Neural cell (in vitro differentiated cells): ENCODE data around the gene HMOX2. TPM values are rescaled to one million over a fixed set of nuclear protein-coding genes. Genes with fewer than 3 reads are reported as not detected.

Experiments used
- H2AFZ ChIP-seq: fragments of 200-600, 300-800 bp; sonication (generic), shearing (Covaris generic); 2 replicates; pipeline ENCODE4 v1.6.0; 2014; ENCODE audit warnings: low read depth, mild to moderate bottlenecking, antibody characterized with exemption, low read length, moderate library complexity
- H3F3A ChIP-seq: fragments of 200-600 bp; shearing (Covaris generic); 2 replicates; pipeline ENCODE4 v1.6.1; 2016; ENCODE audit warnings: mild to moderate bottlenecking, moderate library complexity, mixed read lengths, antibody characterized with exemption, low read length; ENCODE audit not compliant: insufficient read depth, poor library complexity, severe bottlenecking
- H3K27ac ChIP-seq: fragments of 200-600, 300-800 bp; sonication (generic), shearing (Covaris generic); 2 replicates; pipeline ENCODE4 v1.5.1; 2014; ENCODE audit warnings: mild to moderate bottlenecking, low read length, moderate library complexity
- H3K27me3 ChIP-seq: fragments of 300-800, 200-600 bp; sonication (generic), shearing (Covaris generic); 2 replicates; pipeline ENCODE4 v1.6.0; 2014; ENCODE audit warnings: mild to moderate bottlenecking, low read depth, low read length, moderate library complexity; ENCODE audit not compliant: insufficient read depth
- H3K36me3 ChIP-seq: fragments of 300-800, 200-600 bp; sonication (generic), shearing (Covaris generic); 2 replicates; pipeline ENCODE4 v1.5.1; 2014; ENCODE audit warnings: mild to moderate bottlenecking, antibody characterized with exemption, low read length, moderate library complexity; ENCODE audit not compliant: insufficient read depth
- H3K4me2 ChIP-seq: fragments of 300-800, 200-600 bp; sonication (generic), shearing (Covaris generic); 2 replicates; pipeline ENCODE4 v1.6.0; 2014; ENCODE audit warnings: mild to moderate bottlenecking, low read length
- H3K4me3 ChIP-seq: fragments of 300-800, 200-600 bp; sonication (generic), shearing (Covaris generic); 2 replicates; pipeline ENCODE4 v1.5.1; 2014; ENCODE audit warnings: mild to moderate bottlenecking, low read length, moderate library complexity
- H3K79me2 ChIP-seq: fragments of 200-600 bp; shearing (Covaris generic); replicated peaks from 2 replicates; pipeline ENCODE4 v1.6.0; 2014; ENCODE audit warnings: mild to moderate bottlenecking, low read length, moderate library complexity; ENCODE audit not compliant: insufficient read depth
- H3K9ac ChIP-seq: fragments of 300-800, 200-600 bp; sonication (generic), shearing (Covaris generic); 2 replicates; pipeline ENCODE4 v1.6.1; 2016; ENCODE audit warnings: mild to moderate bottlenecking, low read length, mixed read lengths
- H3K9me2 ChIP-seq: fragments of 200-600 bp; shearing (Covaris generic); 2 replicates; pipeline ENCODE4 v1.6.1; 2016; ENCODE audit warnings: mild to moderate bottlenecking, low read length, mixed read lengths; ENCODE audit not compliant: insufficient read depth
- H3K9me3 ChIP-seq: fragments of 200-600, 300-800 bp; sonication (generic), shearing (Covaris generic); 2 replicates; pipeline ENCODE4 v1.6.1; 2016; ENCODE audit warnings: mild to moderate bottlenecking, mixed run types, low read length, moderate library complexity, mixed read lengths
- H4K20me1 ChIP-seq: fragments of 200-600 bp; shearing (Covaris generic); 2 replicates; pipeline ENCODE4 v1.6.1; 2016; ENCODE audit warnings: mild to moderate bottlenecking, mixed run types; ENCODE audit not compliant: insufficient read depth
- CTCF ChIP-seq: fragments of 450-650 bp; IDR thresholded peaks from 2 replicates; pipeline ENCODE4 v1.5.1; 2014; ENCODE audit warnings: antibody characterized with exemption, mild to moderate bottlenecking, moderate library complexity; ENCODE audit not compliant: poor library complexity, severe bottlenecking
- EP300 ChIP-seq: fragments of 450-650 bp; conservative IDR thresholded peaks from 2 replicates; pipeline ENCODE4 v1.6.1; 2014; ENCODE audit warnings: antibody characterized with exemption, mild to moderate bottlenecking, moderate library complexity; ENCODE audit not compliant: poor library complexity, severe bottlenecking
- EZH2 ChIP-seq: fragments of 200-600, 300-800 bp; shearing (Covaris generic), sonication (generic); IDR thresholded peaks from 2 replicates; pipeline ENCODE4 v1.6.1; 2014; ENCODE audit warnings: antibody characterized with exemption, low read length, borderline replicate concordance, mild to moderate bottlenecking; ENCODE audit not compliant: insufficient read depth, poor library complexity, severe bottlenecking
- MXI1 ChIP-seq: fragments of 450-650 bp; conservative IDR thresholded peaks from 2 replicates; pipeline ENCODE4 v1.6.1; 2014; ENCODE audit warnings: antibody characterized with exemption, mild to moderate bottlenecking; ENCODE audit not compliant: poor library complexity, severe bottlenecking
- POLR2AphosphoS5 ChIP-seq: IDR thresholded peaks from 2 replicates; pipeline ENCODE4 v1.6.1; 2012
- RAD21 ChIP-seq: fragments of 450-650 bp; conservative IDR thresholded peaks from 2 replicates; pipeline ENCODE4 v1.6.1; 2014; ENCODE audit warnings: antibody characterized with exemption, mild to moderate bottlenecking, moderate library complexity
- REST ChIP-seq: IDR thresholded peaks from 2 replicates; pipeline ENCODE4 v1.6.1; 2012; ENCODE audit warnings: borderline replicate concordance
- SMC3 ChIP-seq: fragments of 450-650 bp; conservative IDR thresholded peaks from 2 replicates; pipeline ENCODE4 v1.6.1; 2014; ENCODE audit warnings: antibody characterized with exemption, mild to moderate bottlenecking, moderate library complexity; ENCODE audit not compliant: poor library complexity
- TAF1 ChIP-seq: IDR thresholded peaks from 2 replicates; pipeline ENCODE4 v1.6.1; 2012; ENCODE audit warnings: low read depth
- polyA plus RNA-seq: library from polyadenylated mRNA; depleted of rRNA; stranded (reverse); fragments of >200 nt; gene quantifications from 2 replicates; pipeline ENCODE4 v1.2.3, GENCODE V29; 2014

The HMOX2 gene
- polyA plus RNA-seq, 1 donor from 2014 or later, result 79.4 TPM

- TF ChIP-seq EZH2 (no peak), CTCF (no peak), EP300 (no peak), RAD21 (no peak), SMC3 (no peak), POLR2AphosphoS5 (no peak), TAF1 (no peak), MXI1 (no peak), REST (no peak)
- H2AFZ ChIP-seq, result no peak overlapping the region
- H3F3A ChIP-seq, result no peaks in the 10 kb centered on the region
- H3K9ac ChIP-seq, result no peak overlapping the region
- no peak overlapping the region for H3K4me2 ChIP-seq
- no peaks in the 10 kb centered on the region for H3K9me2 ChIP-seq
- H3K27me3 ChIP-seq, result no peaks in the 10 kb centered on the region
- no peaks in the 10 kb centered on the region for H4K20me1 ChIP-seq
- no peaks in the 10 kb centered on the region for H3K9me3 ChIP-seq
- H3K79me2 ChIP-seq, result peaks cover 3% of the 10 kb centered on the region
- peaks cover 4% of the 10 kb centered on the region for H3K36me3 ChIP-seq
- no peak overlapping the region for H3K27ac ChIP-seq
- H3K4me3 ChIP-seq, result no peak overlapping the region
Observed at GRCh38 chr16:4481526-4481925, 5.3 kb downstream of the HMOX2 start.

GRCh38 chr16:4481963-4482362 lies 5.8 kb downstream of the HMOX2 start:
- Histone ChIP-seq H2AFZ (no peak overlapping the region), H3K36me3 (peaks cover 4% of the 10 kb centered on the region), H4K20me1 (no peaks in the 10 kb centered on the region), H3K9ac (no peak overlapping the region), H3F3A (no peaks in the 10 kb centered on the region), H3K79me2 (peaks cover 1% of the 10 kb centered on the region), H3K27ac (no peak overlapping the region), H3K4me3 (no peak overlapping the region), H3K27me3 (no peaks in the 10 kb centered on the region), H3K9me3 (no peaks in the 10 kb centered on the region), H3K4me2 (no peak overlapping the region), H3K9me2 (no peaks in the 10 kb centered on the region)
- no peak for TF ChIP-seq EP300
- no peak for TF ChIP-seq CTCF
- TF ChIP-seq EZH2, result no peak
- no peak for TF ChIP-seq REST
- no peak for TF ChIP-seq SMC3
- TF ChIP-seq MXI1, result no peak
- no peak for TF ChIP-seq POLR2AphosphoS5
- TF ChIP-seq TAF1, result no peak
- no peak for TF ChIP-seq RAD21
